ENCODE data around the gene CELF1. TPM values are rescaled to one million over a fixed set of nuclear protein-coding genes. Genes with fewer than 3 reads are reported as not detected.
"Not testable (repeated sequence)": the region's sequence is repeated elsewhere in the genome, so short reads cannot be mapped to it uniquely, and the experiment has no call there.

The CELF1 gene
- total RNA-seq, 1 experiment from 2014 or later = 152 TPM

- H3K27ac Mint-ChIP-seq (ENCODE audit: unreplicated experiment); H3K4me1 ChIP-seq; POLR2A ChIA-PET; intact Hi-C loops (cut with micrococcal nuclease; ENCODE audit: unreplicated experiment); H3K4me3 ChIP-seq (ENCODE audit: low read depth, low read length); H3K27me3 Mint-ChIP-seq (ENCODE audit: insufficient read depth, unreplicated experiment); DNase-seq; BruUV-seq (replicated peaks); H3K4me3 Mint-ChIP-seq (ENCODE audit: unreplicated experiment); H3K9me3 ChIP-seq; H3K9me3 Mint-ChIP-seq (ENCODE audit: unreplicated experiment); H3K4me1 Mint-ChIP-seq (ENCODE audit: low read depth, unreplicated experiment); H3K36me3 ChIP-seq (ENCODE audit: control insufficient read depth, insufficient read depth, low read length); H3K27me3 ChIP-seq (replicated peaks; ENCODE audit: control insufficient read depth, insufficient read depth, low read length): not testable (repeated sequence)
- H3K36me3 Mint-ChIP-seq (ENCODE audit: insufficient read depth, unreplicated experiment) = peaks cover 15% of the 10 kb centered on the region
- CTCF ChIA-PET = interaction anchor here (0.7 kb wide), 1 partner anchor 436 kb away, joined by 11 read pairs; no protein-coding TSS in a partner anchor
Observed at GRCh38 chr11:47562393-47562792, 9.5 kb upstream of the CELF1 start.

GRCh38 chr11:47560426-47560825 lies 7.5 kb upstream of the CELF1 start:
- H3K4me1 Mint-ChIP-seq (ENCODE audit: low read depth, unreplicated experiment) = no peaks in the 10 kb centered on the region
- CTCF ChIA-PET = no interaction called here
- POLR2A ChIA-PET = no interaction called here
- TF ChIP-seq, protein P1, sequence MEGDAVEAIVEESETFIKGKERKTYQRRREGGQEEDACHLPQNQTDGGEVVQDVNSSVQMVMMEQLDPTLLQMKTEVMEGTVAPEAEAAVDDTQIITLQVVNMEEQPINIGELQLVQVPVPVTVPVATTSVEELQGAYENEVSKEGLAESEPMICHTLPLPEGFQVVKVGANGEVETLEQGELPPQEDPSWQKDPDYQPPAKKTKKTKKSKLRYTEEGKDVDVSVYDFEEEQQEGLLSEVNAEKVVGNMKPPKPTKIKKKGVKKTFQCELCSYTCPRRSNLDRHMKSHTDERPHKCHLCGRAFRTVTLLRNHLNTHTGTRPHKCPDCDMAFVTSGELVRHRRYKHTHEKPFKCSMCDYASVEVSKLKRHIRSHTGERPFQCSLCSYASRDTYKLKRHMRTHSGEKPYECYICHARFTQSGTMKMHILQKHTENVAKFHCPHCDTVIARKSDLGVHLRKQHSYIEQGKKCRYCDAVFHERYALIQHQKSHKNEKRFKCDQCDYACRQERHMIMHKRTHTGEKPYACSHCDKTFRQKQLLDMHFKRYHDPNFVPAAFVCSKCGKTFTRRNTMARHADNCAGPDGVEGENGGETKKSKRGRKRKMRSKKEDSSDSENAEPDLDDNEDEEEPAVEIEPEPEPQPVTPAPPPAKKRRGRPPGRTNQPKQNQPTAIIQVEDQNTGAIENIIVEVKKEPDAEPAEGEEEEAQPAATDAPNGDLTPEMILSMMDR (IDR thresholded peaks at IDR 0.05; ENCODE audit: insufficient read depth in 1 of 2, low read depth in 1 of 2, low read length in 1 of 2, severe bottlenecking in 1 of 2, unreplicated experiment in 1 of 2) = no peak
- peaks cover 8% of the 10 kb centered on the region for H3K36me3 Mint-ChIP-seq (ENCODE audit: insufficient read depth, unreplicated experiment)
- H3K9me3 Mint-ChIP-seq (ENCODE audit: unreplicated experiment) = no peaks in the 10 kb centered on the region
- DNase-seq = no peak
- H3K4me3 Mint-ChIP-seq (ENCODE audit: unreplicated experiment) = no peak overlapping the region
- Histone ChIP-seq H3K4me3 (ENCODE audit: low read depth, low read length) (no peak overlapping the region), H3K4me1 (no peaks in the 10 kb centered on the region; the same call in 1 of the 2 replicates), H3K27me3 (replicated peaks; ENCODE audit: control insufficient read depth, insufficient read depth, low read length) (no peaks in the 10 kb centered on the region), H3K9me3 (no peaks in the 10 kb centered on the region), H3K36me3 (ENCODE audit: control insufficient read depth, insufficient read depth, low read length) (no peaks in the 10 kb centered on the region)
- BruUV-seq (replicated peaks) = no TSS peak
- intact Hi-C loops (cut with micrococcal nuclease; ENCODE audit: unreplicated experiment) = no loop called here
- no peaks in the 10 kb centered on the region for H3K27me3 Mint-ChIP-seq (ENCODE audit: insufficient read depth, unreplicated experiment)
- H3K27ac Mint-ChIP-seq (ENCODE audit: unreplicated experiment) = no peak overlapping the region

DNA sequence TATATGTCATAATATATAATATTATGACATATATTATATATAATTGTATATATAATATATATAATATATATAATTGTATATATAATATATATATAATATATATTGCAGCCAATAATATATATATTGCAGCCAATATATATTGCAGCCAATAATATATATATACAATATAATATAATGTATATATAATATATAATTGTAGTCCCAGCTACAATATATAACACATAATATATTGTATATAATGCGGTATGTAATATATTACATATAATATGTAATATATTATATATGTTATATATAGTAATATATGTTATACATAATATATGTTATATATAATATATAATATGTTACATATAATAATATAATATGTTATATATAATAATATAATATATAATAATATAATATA lies 5.8 kb upstream of the CELF1 start:
- POLR2A ChIA-PET = no interaction called here
- no peaks in the 10 kb centered on the region for H3K4me1 ChIP-seq
- CTCF ChIA-PET = no interaction called here
- Mint-ChIP-seq H3K4me1 (ENCODE audit: low read depth, unreplicated experiment) (no peaks in the 10 kb centered on the region), H3K9me3 (ENCODE audit: unreplicated experiment) (no peaks in the 10 kb centered on the region), H3K27me3 (ENCODE audit: insufficient read depth, unreplicated experiment) (no peaks in the 10 kb centered on the region), H3K27ac (ENCODE audit: unreplicated experiment) (no peak overlapping the region), H3K4me3 (ENCODE audit: unreplicated experiment) (no peak overlapping the region), H3K36me3 (ENCODE audit: insufficient read depth, unreplicated experiment) (no peaks in the 10 kb centered on the region)
- TF ChIP-seq, protein P1 (IDR thresholded peaks at IDR 0.05; ENCODE audit: insufficient read depth in 1 of 2, low read depth in 1 of 2, low read length in 1 of 2, severe bottlenecking in 1 of 2, unreplicated experiment in 1 of 2) = no peak
- no TSS peak for BruUV-seq (replicated peaks)
- no peak for DNase-seq
- H3K27me3 ChIP-seq (replicated peaks; ENCODE audit: control insufficient read depth, insufficient read depth, low read length) = no peaks in the 10 kb centered on the region
- intact Hi-C loops (cut with micrococcal nuclease; ENCODE audit: unreplicated experiment) = loop anchor here (10.0 kb wide), 1 partner anchor 74 kb away; no protein-coding TSS in a partner anchor
- H3K4me3 ChIP-seq (ENCODE audit: low read depth, low read length) = no peak overlapping the region
- no peaks in the 10 kb centered on the region for H3K36me3 ChIP-seq (ENCODE audit: control insufficient read depth, insufficient read depth, low read length)
- H3K9me3 ChIP-seq = no peaks in the 10 kb centered on the region

DNA sequence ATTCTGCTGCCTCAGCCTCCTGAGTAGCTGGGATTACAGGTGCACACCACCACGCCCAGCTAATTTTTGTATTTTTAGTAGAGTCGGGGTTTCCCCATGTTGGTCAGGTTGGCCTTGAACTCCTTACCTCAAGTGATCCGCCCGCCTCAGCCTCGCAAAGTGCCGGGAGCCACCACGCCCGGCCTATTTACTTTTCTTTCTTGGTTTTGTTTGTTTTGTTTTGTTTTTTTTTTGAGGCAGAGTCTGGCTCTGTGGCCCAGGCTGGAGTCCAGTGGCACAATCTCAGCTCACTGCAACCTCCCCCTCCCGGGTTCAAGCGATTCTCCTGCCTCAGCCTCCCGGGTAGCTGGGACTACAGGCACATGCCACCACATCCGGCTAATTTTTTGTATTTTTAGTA lies 4.1 kb upstream of the CELF1 start:
- CTCF ChIA-PET; H3K27me3 Mint-ChIP-seq (ENCODE audit: insufficient read depth, unreplicated experiment); POLR2A ChIA-PET: not testable (repeated sequence)

More for the DNA sequence above, 4.1 kb upstream of the CELF1 start:
- H3K4me1 ChIP-seq; H3K27me3 ChIP-seq (replicated peaks; ENCODE audit: control insufficient read depth, insufficient read depth, low read length); H3K36me3 ChIP-seq (ENCODE audit: control insufficient read depth, insufficient read depth, low read length); H3K4me1 Mint-ChIP-seq (ENCODE audit: low read depth, unreplicated experiment); BruUV-seq (replicated peaks); H3K36me3 Mint-ChIP-seq (ENCODE audit: insufficient read depth, unreplicated experiment); H3K9me3 Mint-ChIP-seq (ENCODE audit: unreplicated experiment); DNase-seq; H3K4me3 Mint-ChIP-seq (ENCODE audit: unreplicated experiment); H3K27ac Mint-ChIP-seq (ENCODE audit: unreplicated experiment); H3K9me3 ChIP-seq; H3K4me3 ChIP-seq (ENCODE audit: low read depth, low read length): not testable (repeated sequence)
- intact Hi-C loops (cut with micrococcal nuclease; ENCODE audit: unreplicated experiment) = loop anchor here (10.0 kb wide), 1 partner anchor 72 kb away; no protein-coding TSS in a partner anchor
